HG02588 (cell line): ENCODE results near the gene KANSL3.
"Not testable (repeated sequence)": the region's sequence is repeated elsewhere in the genome, so short reads cannot be mapped to it uniquely, and the experiment has no call there.

Source experiments
- ATAC-seq: cut with Tn5 transposase; IDR thresholded peaks from one replicate; pipeline ENCODE4 v1.9.1; 2021; ENCODE audit warnings: mild to moderate bottlenecking, moderate library complexity; ENCODE audit not compliant: unreplicated experiment

The KANSL3 gene

GRCh38 chr2:96564026-96564425 lies 74.1 kb downstream of the KANSL3 start:
- ATAC-seq: no peak

- no peak for ATAC-seq
Measured at GRCh38 chr2:96558485-96558884, 79.6 kb downstream of the KANSL3 start.

- ATAC-seq: no peak
Measured at GRCh38 chr2:96558061-96558460, 80.1 kb downstream of the KANSL3 start.

- not testable (repeated sequence) for ATAC-seq
Measured at GRCh38 chr2:96557421-96557820, 80.7 kb downstream of the KANSL3 start.

- ATAC-seq: no peak
Measured at GRCh38 chr2:96556441-96557330, 81.4 kb downstream of the KANSL3 start.

GRCh38 chr2:96555146-96555610 lies 82.9 kb downstream of the KANSL3 start:
- no peak for ATAC-seq

GRCh38 chr2:96554293-96555145 lies 83.6 kb downstream of the KANSL3 start:
- ATAC-seq: no peak

GRCh38 chr2:96553957-96554292 lies 84.2 kb downstream of the KANSL3 start:
- not testable (repeated sequence) for ATAC-seq

- ATAC-seq: no peak
Measured at GRCh38 chr2:96553176-96553956, 84.7 kb downstream of the KANSL3 start.

- no peak for ATAC-seq
Measured at GRCh38 chr2:96552315-96553175, 85.6 kb downstream of the KANSL3 start.

GRCh38 chr2:96551605-96552314 lies 86.4 kb downstream of the KANSL3 start:
- ATAC-seq: no peak

- no peak for ATAC-seq
Measured at GRCh38 chr2:96550787-96551604, 87.1 kb downstream of the KANSL3 start.

GRCh38 chr2:96549967-96550786 lies 87.9 kb downstream of the KANSL3 start:
- ATAC-seq: no peak

- ATAC-seq: no peak
Measured at GRCh38 chr2:96549466-96549785, 88.7 kb downstream of the KANSL3 start.

- ATAC-seq: no peak
Measured at GRCh38 chr2:96548558-96549465, 89.3 kb downstream of the KANSL3 start.

GRCh38 chr2:96547731-96548171 lies 90.4 kb downstream of the KANSL3 start:
- ATAC-seq: no peak

GRCh38 chr2:96547203-96547641 lies 90.9 kb downstream of the KANSL3 start:
- no peak for ATAC-seq
